ENCODE data around the gene PNPLA5.

The PNPLA5 gene

DNA sequence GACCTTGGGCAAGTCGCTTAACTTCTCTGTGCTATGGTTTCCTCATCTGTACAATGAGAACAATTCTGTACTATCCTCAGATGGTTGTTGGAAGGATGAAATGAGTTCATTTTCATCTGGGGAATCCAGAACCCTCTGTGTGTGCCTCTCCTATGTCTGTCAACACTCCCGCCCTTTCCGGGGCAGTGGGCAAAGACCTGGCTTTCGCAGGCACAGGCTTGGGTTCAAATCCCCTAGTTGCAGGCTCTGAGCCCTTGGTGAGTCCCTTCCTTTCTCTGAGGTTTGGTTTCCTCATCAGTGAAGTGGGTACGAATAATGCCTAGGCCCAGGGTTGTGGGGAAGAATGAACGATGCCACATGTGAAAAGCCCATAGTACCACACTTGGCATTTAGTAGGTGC is 6.0 kb downstream of the PNPLA5 start:
- TF ChIP-seq CTCF (IDR thresholded peaks at IDR 0.05; ENCODE audit: low read depth, low read length) = no peak

DNA sequence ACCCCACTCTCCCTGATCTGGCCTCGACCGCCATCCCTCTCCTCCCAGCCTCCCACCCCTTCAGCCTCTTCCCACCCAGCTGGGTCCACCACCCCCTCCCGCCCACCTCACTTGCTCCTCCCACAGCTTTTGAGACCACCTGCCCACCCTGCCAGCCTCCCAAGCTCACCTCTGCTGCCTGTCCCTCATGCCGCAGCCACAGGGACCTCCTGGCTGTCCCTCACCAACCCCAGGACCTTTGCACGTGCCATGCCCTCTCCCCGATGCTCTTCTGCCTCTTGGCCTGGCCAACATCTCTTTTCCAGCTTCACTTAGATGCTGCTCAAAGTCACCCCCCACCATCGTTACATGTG is 6.5 kb downstream of the PNPLA5 start:
- TF ChIP-seq CTCF (IDR thresholded peaks at IDR 0.05; ENCODE audit: low read depth, low read length) = no peak
- no peak overlapping the region for H3K4me3 ChIP-seq (ENCODE audit: low read depth, low read length)

More for the DNA sequence above, 6.0 kb downstream of the PNPLA5 start:
- H3K4me3 ChIP-seq (ENCODE audit: low read depth, low read length) = no peak overlapping the region

DNA sequence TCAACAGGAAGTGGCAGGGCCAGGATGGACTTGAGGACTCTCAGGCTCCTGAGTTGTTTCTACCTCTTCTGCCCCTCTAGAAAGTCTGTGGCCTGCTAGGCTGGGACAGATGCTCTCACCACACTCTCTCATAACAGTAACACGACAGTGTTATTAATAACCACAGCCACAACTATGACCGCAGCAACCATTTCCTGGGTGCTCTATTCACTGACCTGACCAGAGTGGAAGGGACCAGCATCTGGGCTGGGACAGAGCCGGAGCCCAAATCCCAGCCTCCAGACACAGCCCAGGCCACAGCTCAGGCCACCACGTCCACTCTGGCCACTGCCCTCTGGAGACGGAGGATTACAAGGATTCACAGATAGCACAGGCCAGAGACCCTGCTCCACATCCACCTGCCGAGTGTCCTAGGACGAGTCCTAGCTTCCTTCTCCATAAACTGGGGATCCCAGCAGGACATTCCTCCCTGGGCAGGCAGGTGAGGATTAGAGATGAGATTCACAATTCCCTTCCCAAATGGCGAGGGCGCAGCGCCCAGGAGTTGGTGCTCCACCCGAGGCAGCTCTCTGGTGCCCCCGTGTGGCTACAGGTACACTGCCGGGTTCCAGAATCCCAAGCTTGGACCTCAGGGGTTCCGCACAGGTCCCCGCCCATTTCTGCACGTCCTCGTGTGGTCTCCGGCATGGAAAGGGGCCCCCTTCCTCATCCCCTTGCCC is 7.1 kb downstream of the PNPLA5 start:
- H3K4me3 ChIP-seq (ENCODE audit: low read depth, low read length) = no peak overlapping the region
- peak; percentile 86 for TF ChIP-seq CTCF (IDR thresholded peaks at IDR 0.05; ENCODE audit: low read depth, low read length)

DNA sequence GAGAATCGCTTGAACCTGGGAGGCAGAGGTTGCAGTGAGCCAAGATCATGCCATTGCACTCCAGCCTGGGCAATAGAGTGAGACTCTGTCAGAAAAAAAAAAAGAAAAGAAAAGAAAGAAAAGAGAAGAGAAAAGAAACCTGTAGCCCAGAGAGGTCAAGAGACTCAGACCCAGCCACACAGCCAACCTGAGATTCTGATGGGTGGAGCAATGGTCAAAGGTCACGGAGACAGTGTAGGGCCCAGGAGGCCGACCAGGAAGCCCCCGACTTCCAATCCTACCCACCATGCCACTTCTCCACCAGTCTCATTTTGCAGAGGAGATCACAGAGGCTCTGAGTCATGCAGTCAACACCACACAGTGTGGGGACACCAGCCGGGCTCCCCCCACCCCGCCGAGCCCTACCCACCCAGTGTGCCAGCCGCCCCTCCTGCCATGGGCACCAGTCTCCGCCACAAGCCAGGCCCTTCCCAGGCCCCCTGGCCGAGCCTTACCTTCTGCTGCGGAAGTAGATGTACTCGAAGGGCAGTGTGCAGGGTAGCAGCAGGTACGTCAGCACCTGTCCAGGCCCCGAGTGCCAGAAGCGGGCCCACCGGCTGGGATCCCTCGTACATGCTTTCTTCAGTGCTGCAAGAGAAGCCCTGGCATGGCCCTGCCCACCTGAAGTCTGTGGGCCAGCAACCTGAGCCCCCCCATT is 7.9 kb downstream of the PNPLA5 start:
- no peak overlapping the region for H3K4me3 ChIP-seq (ENCODE audit: low read depth, low read length)
- no peak for TF ChIP-seq CTCF (IDR thresholded peaks at IDR 0.05; ENCODE audit: low read depth, low read length)

DNA sequence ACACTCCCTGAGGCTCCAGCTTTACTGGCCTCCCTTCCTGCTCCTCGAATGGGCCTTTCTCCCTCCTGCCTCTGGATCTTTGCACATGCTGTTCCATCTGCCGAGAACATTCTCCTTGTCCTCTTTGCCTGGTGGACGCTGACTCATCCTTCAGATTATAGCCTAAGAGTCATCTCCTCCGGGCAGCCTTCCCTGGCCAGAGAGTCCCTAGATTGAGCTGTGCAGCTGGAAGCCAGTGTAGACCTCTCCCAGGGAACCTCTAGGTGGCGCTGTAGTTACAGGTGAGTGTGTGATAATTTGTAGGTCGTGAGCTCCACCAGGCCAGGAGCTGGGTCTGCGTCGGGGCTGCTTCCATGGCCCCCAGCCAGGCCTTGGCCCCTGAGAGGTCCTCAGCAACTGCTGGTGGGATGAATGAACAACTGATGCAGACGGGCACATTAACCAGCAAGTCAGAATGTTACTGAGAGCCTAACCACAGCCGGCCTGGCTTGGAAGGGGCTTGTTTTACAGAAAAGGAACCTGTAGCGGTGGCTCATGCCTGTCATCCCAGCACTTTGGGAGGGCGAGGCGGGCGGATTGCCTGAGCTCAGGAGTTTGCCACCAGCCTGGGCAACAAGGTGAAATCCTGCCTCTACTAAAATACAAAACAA is 8.7 kb downstream of the PNPLA5 start:
- TF ChIP-seq CTCF (IDR thresholded peaks at IDR 0.05; ENCODE audit: low read depth, low read length) = peak; percentile 59
- no peak overlapping the region for H3K4me3 ChIP-seq (ENCODE audit: low read depth, low read length)

DNA sequence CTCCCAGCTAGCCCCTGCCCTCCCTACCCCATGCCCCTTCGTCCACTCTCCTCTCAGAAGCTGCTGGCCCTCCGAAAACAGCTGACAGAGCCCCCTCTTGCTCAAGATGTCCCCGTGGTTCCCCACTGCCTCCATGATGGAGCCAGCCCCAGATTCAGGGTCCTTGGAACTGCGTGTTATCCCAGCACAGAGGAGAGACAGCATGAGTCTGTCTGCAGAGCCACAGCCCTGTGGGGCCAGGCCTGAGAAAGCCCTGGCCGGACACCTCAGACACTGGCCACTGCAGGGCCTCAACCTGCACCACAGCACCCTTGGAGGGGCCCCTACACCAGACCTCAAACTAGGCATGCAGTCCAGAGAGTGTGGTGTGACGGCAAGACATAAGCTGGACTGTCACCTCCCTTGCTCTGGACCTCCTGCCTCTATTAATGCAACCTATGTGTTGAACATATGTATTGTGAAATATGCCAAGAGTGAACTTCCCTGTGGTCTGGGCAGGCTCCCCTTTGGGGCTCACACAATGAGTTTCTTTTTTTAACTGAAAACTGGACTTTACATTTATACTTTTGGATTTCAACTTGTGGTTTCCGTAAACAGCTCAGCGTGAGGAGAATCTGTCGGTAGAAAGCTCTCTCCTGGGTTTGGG is 9.6 kb downstream of the PNPLA5 start:
- TF ChIP-seq CTCF (IDR thresholded peaks at IDR 0.05; ENCODE audit: low read depth, low read length) = no peak
- H3K4me3 ChIP-seq (ENCODE audit: low read depth, low read length) = no peak overlapping the region
